Lung (tissue), 12 donors: ENCODE data around the gene ITGAD. TPM values are rescaled to one million over a fixed set of nuclear protein-coding genes. Genes with fewer than 3 reads are reported as not detected.

Experiments
- ATAC-seq: fragments of 200-7000 bp; cut with Tn5 transposase; one replicate; pipeline ENCODE4 v1.9.1; 2020; ENCODE audit warnings: moderate number of reproducible peaks; ENCODE audit not compliant: insufficient read depth, low FRiP score
- DNase-seq, 3 donors: peaks; one replicate each; pipeline ENCODE4 v3.0.0-alpha.2; 2013 to 2017
- H3K27ac ChIP-seq, 2 donors: one replicate each; pipeline ENCODE4 v1.5.1; 2013; ENCODE audit warnings: mild to moderate bottlenecking in 2 of 2, moderate library complexity in 2 of 2, control low read depth in 1 of 2, inconsistent platforms in 1 of 2, low read depth in 1 of 2, low read length in 1 of 2
- H3K27me3 ChIP-seq, 3 donors: one replicate each; pipeline ENCODE4 v1.5.1; 2013; ENCODE audit warnings: low read length in 2 of 3; ENCODE audit not compliant: control insufficient read depth in 3 of 3, insufficient read depth in 3 of 3
- H3K36me3 ChIP-seq, 4 donors: one replicate each; pipeline ENCODE4 v1.5.1; 2013; ENCODE audit warnings: low read length in 4 of 4, mild to moderate bottlenecking in 1 of 4, moderate library complexity in 1 of 4; ENCODE audit not compliant: control insufficient read depth in 4 of 4, insufficient read depth in 4 of 4
- H3K4me1 ChIP-seq, 5 donors: one replicate each; pipeline ENCODE4 v1.5.1; 2013; ENCODE audit warnings: low read length in 5 of 5, mild to moderate bottlenecking in 2 of 5, moderate library complexity in 1 of 5; ENCODE audit not compliant: control insufficient read depth in 5 of 5, insufficient read depth in 5 of 5
- H3K4me3 ChIP-seq: one replicate; pipeline ENCODE4 v1.5.1; 2013; ENCODE audit warnings: mild to moderate bottlenecking, control low read depth, moderate library complexity
- H3K9ac ChIP-seq, 2 donors: one replicate each; pipeline ENCODE4 v1.5.1; 2013; ENCODE audit warnings: low read length in 2 of 2, control low read depth in 1 of 2; ENCODE audit not compliant: insufficient read depth in 1 of 2
- H3K9me3 ChIP-seq, 4 donors: one replicate each; pipeline ENCODE4 v1.5.1; 2013; ENCODE audit warnings: low read length in 3 of 4, mild to moderate bottlenecking in 1 of 4, moderate library complexity in 1 of 4; ENCODE audit not compliant: control insufficient read depth in 4 of 4, insufficient read depth in 3 of 4
- CTCF ChIP-seq: IDR thresholded peaks from 2 replicates; pipeline ENCODE4 v1.5.1; 2012; ENCODE audit warnings: mild to moderate bottlenecking; ENCODE audit errors: control extremely low read depth, extremely low read depth
- WGBS, 2 donors: extraction: QIAGEN DNeasy Blood & Tissue Kit; methylation state at CpG; one replicate each; pipeline ENCODE4 v1.1.7; 2013; 5-methylcytosine and 5-hydroxymethylcytosine counted together
- polyA plus RNA-seq, 2 donors: library from polyadenylated mRNA; stranded (reverse); fragments of 200-250 nt; gene quantifications; one replicate each; pipeline ENCODE4 v1.2.1, GENCODE V29; 2013
- total RNA-seq, 2 donors: library from RNA; depleted of rRNA in 1 of 2; stranded (reverse); fragments of >200 nt in 1 of 2; gene quantifications; one replicate each; pipeline ENCODE4 v1.2.1, GENCODE V29; 2014 to 2021
- donor health status: control.
- donor health status: control.
- donor health status: Bipolar disorder and iron deficiency.
- donor health status: healthy.
- donor health status: DM: yes; HTN: yes; CAD: no.

The ITGAD gene
- total and polyA plus RNA-seq, 4 donors, result 0.19 to 1.5 (median 0.33) TPM

- no peak overlapping the region for H3K27ac ChIP-seq
- peaks cover 0 to 12% (median 0%) of the 10 kb centered on the region in 3 donors for H3K27me3 ChIP-seq
- peaks cover 0 to 4% (median 0%) of the 10 kb centered on the region in 4 donors for H3K9me3 ChIP-seq
- ATAC-seq, result no peak
- H3K4me1 ChIP-seq, result peaks cover 0 to 3% (median 0%) of the 10 kb centered on the region in 5 donors
- WGBS, 2 donors, result 72 to 73% methylated on average over 6 of the region's 6 CpGs
- DNase-seq, result no peak
- peaks cover 0 to 3% (median 0%) of the 10 kb centered on the region in 4 donors for H3K36me3 ChIP-seq
- no peak overlapping the region for H3K9ac ChIP-seq
- H3K4me3 ChIP-seq, result no peak overlapping the region
- no peak for TF ChIP-seq CTCF
Measured at GRCh38 chr16:31421587-31421986, 28.5 kb downstream of the ITGAD start.

- H3K27me3 ChIP-seq, result peaks cover 0 to 17% (median 4%) of the 10 kb centered on the region in 3 donors
- peaks cover 0 to 6% (median 0%) of the 10 kb centered on the region in 5 donors for H3K4me1 ChIP-seq
- H3K27ac ChIP-seq, result no peak overlapping the region
- no peak for TF ChIP-seq CTCF
- H3K36me3 ChIP-seq, result peaks cover 0 to 3% (median 0%) of the 10 kb centered on the region in 4 donors
- H3K9me3 ChIP-seq, result peaks cover 0 to under 1% (median 0%) of the 10 kb centered on the region in 4 donors
- no peak for DNase-seq
- WGBS, 2 donors, result 67 to 74% methylated on average over 3 of the region's 3 CpGs
- no peak overlapping the region for H3K9ac ChIP-seq
- H3K4me3 ChIP-seq, result no peak overlapping the region
- ATAC-seq, result no peak
Measured at GRCh38 chr16:31423241-31423640, 30.1 kb downstream of the ITGAD start.

GRCh38 chr16:31423801-31424200, 30.7 kb downstream of the ITGAD start:
- DNase-seq (no peak), ATAC-seq (no peak)
- Histone ChIP-seq H3K36me3 (peaks cover 0 to 3% (median 0%) of the 10 kb centered on the region in 4 donors), H3K4me3 (no peak overlapping the region), H3K27ac (no peak overlapping the region), H3K9ac (no peak overlapping the region), H3K9me3 (no peaks in the 10 kb centered on the region), H3K4me1 (peaks cover 0 to 6% (median 0%) of the 10 kb centered on the region in 5 donors), H3K27me3 (peaks cover 0 to 17% (median 4%) of the 10 kb centered on the region in 3 donors)
- WGBS, 2 donors, result 80 to 87% methylated on average over 12 of the region's 12 CpGs
- TF ChIP-seq CTCF, result no peak
